Stomach smooth muscle (tissue), 2 donors: ENCODE data around the gene TRHDE.

Experiments used
- H3K27ac ChIP-seq: one replicate; pipeline ENCODE4 v1.7.0; 2013; ENCODE audit warnings: mild to moderate bottlenecking, low read length, inconsistent platforms
- H3K27me3 ChIP-seq, 2 donors: one replicate each; pipeline ENCODE4 v1.7.0; 2013; ENCODE audit warnings: low read length in 2 of 2; ENCODE audit not compliant: insufficient read depth in 2 of 2, control insufficient read depth in 1 of 2
- H3K36me3 ChIP-seq, 2 donors: one replicate each; pipeline ENCODE4 v1.7.0; 2013; ENCODE audit warnings: low read length in 2 of 2; ENCODE audit not compliant: control insufficient read depth in 2 of 2, insufficient read depth in 2 of 2
- H3K4me1 ChIP-seq: one replicate; pipeline ENCODE4 v1.7.0; 2013; ENCODE audit warnings: low read length; ENCODE audit not compliant: control insufficient read depth, insufficient read depth
- H3K4me3 ChIP-seq, 2 donors: one replicate each; pipeline ENCODE4 v1.7.0; 2013; ENCODE audit warnings: low read length in 2 of 2
- H3K9ac ChIP-seq, 2 donors: one replicate each; pipeline ENCODE4 v1.7.0; 2013; ENCODE audit warnings: low read length in 2 of 2, mild to moderate bottlenecking in 1 of 2
- H3K9me3 ChIP-seq, 2 donors: one replicate each; pipeline ENCODE4 v1.7.0; 2013; ENCODE audit warnings: low read length in 2 of 2; ENCODE audit not compliant: control insufficient read depth in 2 of 2
- donor health status: healthy.
- donor health status: Pancreatic carcinoma.

Gene TRHDE

DNA sequence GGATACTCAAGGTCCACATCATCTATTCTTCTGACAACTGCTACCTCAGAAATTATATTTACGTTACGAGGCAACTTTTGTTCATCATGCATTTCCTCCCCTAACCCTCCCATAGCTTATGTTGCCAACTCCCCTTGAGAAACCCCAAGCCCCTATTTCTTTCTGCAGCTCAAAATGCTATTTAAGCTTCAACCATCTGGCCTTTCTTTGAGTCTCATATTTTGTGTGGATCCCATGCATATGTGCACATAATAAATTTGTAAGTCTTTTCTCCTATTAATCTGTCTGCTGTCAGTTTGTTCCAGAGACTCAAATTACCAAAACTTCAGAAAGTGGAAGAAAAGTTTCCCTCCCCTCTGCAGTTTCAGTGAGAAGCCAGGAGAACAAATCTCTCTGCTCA, 444.1 kb downstream of the TRHDE start:
- H3K9me3 ChIP-seq: no peaks in the 10 kb centered on the region
- no peaks in the 10 kb centered on the region for H3K27me3 ChIP-seq
- no peaks in the 10 kb centered on the region for H3K4me1 ChIP-seq
- no peaks in the 10 kb centered on the region for H3K36me3 ChIP-seq
- H3K27ac ChIP-seq: no peak overlapping the region
- no peak overlapping the region for H3K9ac ChIP-seq
- H3K4me3 ChIP-seq: no peak overlapping the region

DNA sequence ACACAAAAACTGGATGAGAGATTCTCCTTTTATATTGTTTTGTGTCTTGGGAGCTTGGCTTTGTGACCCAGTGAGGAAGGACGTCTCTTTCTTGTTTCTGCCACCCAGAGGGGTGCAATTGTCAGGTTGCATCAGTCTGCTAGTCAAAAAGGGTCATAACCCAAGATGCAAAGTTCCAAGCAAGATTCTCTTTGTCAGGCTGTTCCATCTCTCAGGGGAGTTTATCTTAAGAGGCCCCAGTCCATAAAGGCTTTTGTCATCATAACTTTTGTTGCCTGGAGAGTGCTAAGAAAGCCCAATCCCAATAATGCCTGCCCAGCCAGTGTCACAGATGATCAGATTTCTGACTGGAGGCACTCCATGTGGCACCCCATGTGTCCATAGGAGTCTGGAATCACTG, 444.9 kb downstream of the TRHDE start:
- no peak overlapping the region for H3K9ac ChIP-seq
- no peak overlapping the region for H3K27ac ChIP-seq
- no peaks in the 10 kb centered on the region for H3K27me3 ChIP-seq
- no peaks in the 10 kb centered on the region for H3K4me1 ChIP-seq
- no peak overlapping the region for H3K4me3 ChIP-seq
- H3K9me3 ChIP-seq: no peaks in the 10 kb centered on the region
- H3K36me3 ChIP-seq: no peaks in the 10 kb centered on the region
